ENCODE data around the gene GIT1. TPM values are rescaled to one million over a fixed set of nuclear protein-coding genes. Genes with fewer than 3 reads are reported as not detected.
A peak's percentile ranks its signal among the peaks of the same experiment; 100 is the strongest.

GIT1 gene
- total and polyA plus RNA-seq, 2 donors, result 14.2 to 32.8 TPM

- Histone ChIP-seq H3K4me1 (ENCODE audit: insufficient read depth) (no peaks in the 10 kb centered on the region), H3K36me3 (ENCODE audit: insufficient read depth) (no peaks in the 10 kb centered on the region), H3K27ac (ENCODE audit: low read depth) (no peak overlapping the region), H3K4me3 (ENCODE audit: low read depth, low read length) (no peak overlapping the region)
- 93% methylated on average over 11 of the region's 11 CpGs for WGBS
- no peak for DNase-seq (ENCODE audit: extremely low spot score)
Observed at GRCh38 chr17:29594519-29595090, 5.2 kb upstream of the GIT1 start.

GRCh38 chr17:29593591-29594518 lies 4.4 kb upstream of the GIT1 start:
- 8% methylated on average over 64 of the region's 64 CpGs for WGBS
- H3K36me3 ChIP-seq (ENCODE audit: insufficient read depth), result no peaks in the 10 kb centered on the region
- DNase-seq (ENCODE audit: extremely low spot score), result no peak
- no peak overlapping the region for H3K27ac ChIP-seq (ENCODE audit: low read depth)
- no peaks in the 10 kb centered on the region for H3K4me1 ChIP-seq (ENCODE audit: insufficient read depth)
- H3K4me3 ChIP-seq (ENCODE audit: low read depth, low read length), result peak overlapping the region; percentile 91

GRCh38 chr17:29592850-29593551 lies 3.6 kb upstream of the GIT1 start, which contains the start of gene ANKRD13B:
Gene ANKRD13B, plus strand, starts transcription at chr17:29593132. Its CDS starts 490 bp downstream, at chr17:29593622.
- no peak for DNase-seq (ENCODE audit: extremely low spot score)
- no peaks in the 10 kb centered on the region for H3K36me3 ChIP-seq (ENCODE audit: insufficient read depth)
- no peaks in the 10 kb centered on the region for H3K4me1 ChIP-seq (ENCODE audit: insufficient read depth)
- WGBS, result under 1% methylated on average over 96 of the region's 96 CpGs
- no peak within 1 kb of the TSS for H3K27ac ChIP-seq (ENCODE audit: low read depth)
- peak within 1 kb of the TSS; percentile 91 for H3K4me3 ChIP-seq (ENCODE audit: low read depth, low read length)

GRCh38 chr17:29591737-29592608 lies 2.5 kb upstream of the GIT1 start:
- H3K4me1 ChIP-seq (ENCODE audit: insufficient read depth), result no peaks in the 10 kb centered on the region
- peak; percentile 71 for DNase-seq (ENCODE audit: extremely low spot score)
- H3K27ac ChIP-seq (ENCODE audit: low read depth), result no peak overlapping the region
- no peaks in the 10 kb centered on the region for H3K36me3 ChIP-seq (ENCODE audit: insufficient read depth)
- H3K4me3 ChIP-seq (ENCODE audit: low read depth, low read length), result no peak overlapping the region
- WGBS, result 13% methylated on average over 25 of the region's 25 CpGs

GRCh38 chr17:29591146-29591736 lies 1.8 kb upstream of the GIT1 start:
- Histone ChIP-seq H3K36me3 (ENCODE audit: insufficient read depth) (no peaks in the 10 kb centered on the region), H3K4me1 (ENCODE audit: insufficient read depth) (no peaks in the 10 kb centered on the region), H3K27ac (ENCODE audit: low read depth) (peak overlapping the region; percentile 45), H3K4me3 (ENCODE audit: low read depth, low read length) (no peak overlapping the region)
- WGBS, result under 1% methylated on average over 31 of the region's 31 CpGs
- DNase-seq (ENCODE audit: extremely low spot score), result no peak

GRCh38 chr17:29590411-29591145 lies 1.1 kb upstream of the GIT1 start:
- WGBS, result 33% methylated on average over 30 of the region's 30 CpGs
- Histone ChIP-seq H3K4me1 (ENCODE audit: insufficient read depth) (no peaks in the 10 kb centered on the region), H3K36me3 (ENCODE audit: insufficient read depth) (no peaks in the 10 kb centered on the region), H3K27ac (ENCODE audit: low read depth) (peak overlapping the region; percentile 45), H3K4me3 (ENCODE audit: low read depth, low read length) (no peak overlapping the region)
- DNase-seq (ENCODE audit: extremely low spot score), result no peak

- no peaks in the 10 kb centered on the region for H3K36me3 ChIP-seq (ENCODE audit: insufficient read depth)
- DNase-seq (ENCODE audit: extremely low spot score), result no peak
- H3K27ac ChIP-seq (ENCODE audit: low read depth), result no peak overlapping the region
- H3K4me3 ChIP-seq (ENCODE audit: low read depth, low read length), result peak overlapping the region; percentile 89
- no peaks in the 10 kb centered on the region for H3K4me1 ChIP-seq (ENCODE audit: insufficient read depth)
- WGBS, result under 1% methylated on average over 72 of the region's 72 CpGs
Observed at GRCh38 chr17:29588562-29589411, 661 bp downstream of the GIT1 start.

GRCh38 chr17:29588017-29588561 lies 1.4 kb downstream of the GIT1 start:
- no peaks in the 10 kb centered on the region for H3K4me1 ChIP-seq (ENCODE audit: insufficient read depth)
- H3K27ac ChIP-seq (ENCODE audit: low read depth), result no peak overlapping the region
- H3K4me3 ChIP-seq (ENCODE audit: low read depth, low read length), result peak overlapping the region; percentile 89
- WGBS, result 23% methylated on average over 8 of the region's 8 CpGs
- no peaks in the 10 kb centered on the region for H3K36me3 ChIP-seq (ENCODE audit: insufficient read depth)
- DNase-seq (ENCODE audit: extremely low spot score), result no peak

GRCh38 chr17:29587591-29587990 lies 1.9 kb downstream of the GIT1 start:
- Histone ChIP-seq H3K27ac (ENCODE audit: low read depth) (no peak overlapping the region), H3K4me1 (ENCODE audit: insufficient read depth) (no peaks in the 10 kb centered on the region), H3K36me3 (ENCODE audit: insufficient read depth) (no peaks in the 10 kb centered on the region), H3K4me3 (ENCODE audit: low read depth, low read length) (no peak overlapping the region)
- no peak for DNase-seq (ENCODE audit: extremely low spot score)
- WGBS, result 80% methylated on average over 6 of the region's 6 CpGs

GRCh38 chr17:29586676-29587469 lies 2.6 kb downstream of the GIT1 start:
- DNase-seq (ENCODE audit: extremely low spot score), result no peak
- H3K4me3 ChIP-seq (ENCODE audit: low read depth, low read length), result no peak overlapping the region
- no peaks in the 10 kb centered on the region for H3K4me1 ChIP-seq (ENCODE audit: insufficient read depth)
- H3K27ac ChIP-seq (ENCODE audit: low read depth), result no peak overlapping the region
- no peaks in the 10 kb centered on the region for H3K36me3 ChIP-seq (ENCODE audit: insufficient read depth)
- WGBS, result 78% methylated on average over 9 of the region's 9 CpGs
